Spleen (tissue), 11 donors: ENCODE results near the gene GTSF1L. TPM values are rescaled to one million over a fixed set of nuclear protein-coding genes. Genes with fewer than 3 reads are reported as not detected.

Experiments used
- DNase-seq: peaks from one replicate; pipeline ENCODE4 v3.0.0-alpha.2; 2020
- H3K27ac ChIP-seq, 8 donors: fragments of 200-600 bp; sonication (generic) in 7 of 8; 1 replicate in 4 of 8; 2 replicates in 4 of 8; pipeline versions ENCODE4 v1.5.0 to v1.8.0; 2016 to 2021; ENCODE audit warnings: inconsistent platforms in 4 of 8, mild to moderate bottlenecking in 4 of 8, moderate library complexity in 1 of 8
- H3K27me3 ChIP-seq, 7 donors: fragments of 200-600 bp; sonication (generic) in 6 of 7; replicated peaks in 1 of 7; 1 replicate in 4 of 7; 2 replicates in 3 of 7; pipeline versions ENCODE4 v1.5.0 to v1.8.0; 2016 to 2021; ENCODE audit warnings: inconsistent platforms in 3 of 7, mild to moderate bottlenecking in 1 of 7
- H3K36me3 ChIP-seq, 6 donors: fragments of 200-600 bp; sonication (generic) in 5 of 6; 1 replicate in 4 of 6; 2 replicates in 2 of 6; pipeline versions ENCODE4 v1.5.0 to v1.8.0; 2016 to 2021; ENCODE audit warnings: inconsistent platforms in 2 of 6
- H3K4me1 ChIP-seq, 6 donors: fragments of 200-600 bp; sonication (generic) in 5 of 6; 1 replicate in 3 of 6; 2 replicates in 3 of 6; pipeline versions ENCODE4 v1.5.0 to v1.8.0; 2016 to 2021; ENCODE audit warnings: inconsistent platforms in 3 of 6
- H3K4me3 ChIP-seq, 8 donors: fragments of 200-600 bp; sonication (generic) in 7 of 8; 1 replicate in 4 of 8; 2 replicates in 4 of 8; pipeline versions ENCODE4 v1.5.0 to v1.8.0; 2016 to 2021; ENCODE audit warnings: inconsistent platforms in 4 of 8, mild to moderate bottlenecking in 4 of 8, moderate library complexity in 2 of 8
- H3K9me3 ChIP-seq, 8 donors: fragments of 200-600 bp; sonication (generic) in 7 of 8; 1 replicate in 4 of 8; 2 replicates in 4 of 8; pipeline versions ENCODE4 v1.5.0 to v1.8.0; 2016 to 2021; ENCODE audit warnings: inconsistent platforms in 4 of 8
- CTCF ChIP-seq, 11 experiments: fragments of 200-600 bp in 7 of 11; fragments of 450-650 bp in 4 of 11; sonication (generic) in 4 of 11; IDR thresholded peaks in 8 of 11; conservative IDR thresholded peaks in 3 of 11; 1 replicate in 7 of 11; 2 replicates in 4 of 11; pipeline versions ENCODE4 v1.4.0 to v1.8.0; 2016 to 2021; ENCODE audit warnings: antibody characterized with exemption in 11 of 11, inconsistent platforms in 4 of 11, mild to moderate bottlenecking in 1 of 11
- POLR2A ChIP-seq, 3 donors: fragments of 450-650 bp; IDR thresholded peaks; one replicate each; pipeline ENCODE4 v1.5.1; 2017; ENCODE audit warnings: antibody characterized with exemption in 3 of 3, mild to moderate bottlenecking in 1 of 3
- POLR2AphosphoS5 ChIP-seq, 3 donors: sonication (generic); formaldehyde crosslinking; IDR thresholded peaks; one replicate each; pipeline ENCODE4 v1.5.1; 2017; ENCODE audit warnings: antibody characterized with exemption in 3 of 3
- WGBS, 5 donors: extraction: QIAGEN DNeasy Blood & Tissue Kit in 3 of 5; methylation state at CpG; one replicate each; pipeline versions ENCODE4 v1.1.5 to v1.1.7; 2013 to 2018; 5-methylcytosine and 5-hydroxymethylcytosine counted together
- intact Hi-C: fragments of 100-400 bp; cut with DNase I; formaldehyde crosslinking; loops from one replicate; pipeline ENCODE4 v1.15.0; 2023; ENCODE audit warnings: low total_unique reads
- polyA plus RNA-seq, 3 donors: library from polyadenylated mRNA; stranded (reverse); fragments of 200-250 nt; gene quantifications; one replicate each; pipeline ENCODE4 v1.2.1, GENCODE V29; 2013
- total RNA-seq, 7 donors: library from RNA; depleted of rRNA in 3 of 7; stranded (reverse); fragments of >200 nt in 3 of 7; fragmentation: NEBNext Ultra II Directional in 4 of 7; extraction: Animal tissue kit (Norgen Biotek cat#: 25700) in 4 of 7; gene quantifications; one replicate each; pipeline versions ENCODE4 v1.1.0 to v1.2.1, GENCODE V29; 2016 to 2021
- donor health status: healthy with polysubstance abuse.
- donor health status: DM: no; HTN: no; CAD: no; lungs with moderate emphysema.
- donor health status: DM: no; HTN: no; CAD: no.
- donor health status: Bipolar disorder and iron deficiency.
- donor health status: healthy.
- donor health status: DM: no; HTN: no; CAD: no.
- donor health status: DM: yes; HTN: yes; CAD: no.

The GTSF1L gene
- total and polyA plus RNA-seq, 10 donors: 0.40 to 3.0 (median 0.90) TPM; not detected in 5

DNA sequence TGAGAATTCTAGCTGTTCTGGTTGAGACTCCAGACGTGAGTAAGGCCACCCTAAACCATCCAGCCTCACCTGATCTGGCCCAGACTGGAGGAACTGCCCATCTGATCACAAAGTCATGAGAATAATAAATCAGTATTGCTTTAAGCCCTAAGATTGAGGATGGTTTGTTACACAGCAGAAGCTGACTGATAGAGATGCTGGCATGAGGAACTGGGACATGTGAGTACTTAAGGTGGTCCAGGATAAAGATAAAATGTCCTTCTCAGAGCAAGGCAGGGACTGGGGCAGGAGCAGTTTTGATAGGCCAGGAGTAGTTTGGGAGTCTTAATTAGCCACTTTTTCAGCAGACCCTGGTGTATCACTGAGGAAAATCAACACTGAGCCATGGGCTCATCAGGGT lies 6.8 kb downstream of the GTSF1L start:
- whole genome bisulfite sequencing, 5 donors: 67 to 88% (median 74%) methylated on average over 1 of the region's 1 CpG
- Histone ChIP-seq H3K36me3 (peaks cover 0 to 28% (median 2%) of the 10 kb centered on the region in 6 donors), H3K27ac (no peak overlapping the region), H3K4me3 (no peak overlapping the region), H3K27me3 (no peaks in the 10 kb centered on the region), H3K4me1 (peaks cover 0 to 13% (median 0%) of the 10 kb centered on the region in 6 donors), H3K9me3 (no peaks in the 10 kb centered on the region)
- intact Hi-C loops: no loop called here
- no peak for DNase-seq
- TF ChIP-seq POLR2A (IDR thresholded peaks at IDR 0.05): no peak
- TF ChIP-seq CTCF (IDR thresholded peaks at IDR 0.05 in 8 of 11, conservative IDR thresholded peaks at IDR 0.05 in 3 of 11): no peak
- no peak for TF ChIP-seq POLR2AphosphoS5 (IDR thresholded peaks at IDR 0.05)

DNA sequence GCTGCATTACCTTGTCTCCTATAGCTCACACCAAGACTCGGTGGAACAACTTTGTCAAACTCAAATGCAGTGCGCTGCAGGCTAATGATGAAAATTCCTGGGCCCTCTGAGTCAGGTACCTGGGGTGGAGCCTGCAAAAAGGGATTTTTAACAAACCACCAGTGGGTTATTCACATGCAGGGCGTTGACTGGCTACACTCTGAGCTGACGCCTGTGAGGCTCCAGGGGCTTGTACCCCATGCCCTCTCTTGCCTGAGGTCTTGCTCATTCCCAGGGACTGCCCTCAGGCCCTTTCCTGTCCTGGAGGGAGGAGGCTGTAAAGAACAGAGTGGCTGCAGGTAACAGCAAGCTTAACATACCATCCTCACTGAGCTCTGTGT lies 9.2 kb downstream of the GTSF1L start:
- H3K27me3 ChIP-seq: no peaks in the 10 kb centered on the region
- no peak for DNase-seq
- H3K4me3 ChIP-seq: no peak overlapping the region
- H3K27ac ChIP-seq: no peak overlapping the region
- H3K36me3 ChIP-seq: peaks cover 0 to 49% (median 3%) of the 10 kb centered on the region in 6 donors
- H3K4me1 ChIP-seq: peaks cover 0 to 13% (median 0%) of the 10 kb centered on the region in 6 donors
- intact Hi-C loops: no loop called here
- H3K9me3 ChIP-seq: no peaks in the 10 kb centered on the region
- 86 to 97% (median 94%) methylated on average over 4 of the region's 4 CpGs for WGBS, 5 donors
- no peak for TF ChIP-seq CTCF (IDR thresholded peaks at IDR 0.05 in 8 of 11, conservative IDR thresholded peaks at IDR 0.05 in 3 of 11)
- no peak for TF ChIP-seq POLR2A (IDR thresholded peaks at IDR 0.05)
- no peak for TF ChIP-seq POLR2AphosphoS5 (IDR thresholded peaks at IDR 0.05)

GRCh38 chr20:43716757-43717615 lies 9.8 kb downstream of the GTSF1L start:
- H3K4me1 ChIP-seq: peaks cover 0 to 7% (median 0%) of the 10 kb centered on the region in 6 donors
- DNase-seq: no peak
- TF ChIP-seq POLR2AphosphoS5 (IDR thresholded peaks at IDR 0.05): no peak
- no peak for TF ChIP-seq POLR2A (IDR thresholded peaks at IDR 0.05)
- intact Hi-C loops: no loop called here
- H3K9me3 ChIP-seq: no peaks in the 10 kb centered on the region
- H3K27ac ChIP-seq: no peak overlapping the region
- 94 to 98% (median 96%) methylated on average over 10 to 12 of the region's 12 CpGs for WGBS, 5 donors
- no peak overlapping the region for H3K4me3 ChIP-seq
- no peaks in the 10 kb centered on the region for H3K27me3 ChIP-seq
- H3K36me3 ChIP-seq: peaks cover 0 to 55% (median 3%) of the 10 kb centered on the region in 6 donors

- WGBS, 5 donors: 82 to 100% (median 96%) methylated on average over 3 to 4 of the region's 4 CpGs
- Histone ChIP-seq H3K4me3 (no peak overlapping the region), H3K36me3 (peaks cover 0 to 63% (median 3%) of the 10 kb centered on the region in 6 donors), H3K9me3 (no peaks in the 10 kb centered on the region), H3K4me1 (peaks cover 0 to 2% (median 0%) of the 10 kb centered on the region in 6 donors), H3K27me3 (no peaks in the 10 kb centered on the region), H3K27ac (no peak overlapping the region)
- no peak for DNase-seq
- intact Hi-C loops: no loop called here
- TF ChIP-seq POLR2A (IDR thresholded peaks at IDR 0.05) (no peak), CTCF (IDR thresholded peaks at IDR 0.05 in 8 of 11, conservative IDR thresholded peaks at IDR 0.05 in 3 of 11) (no peak), POLR2AphosphoS5 (IDR thresholded peaks at IDR 0.05) (no peak)
Observed at GRCh38 chr20:43716123-43716522, 10.7 kb downstream of the GTSF1L start.
